Esophagus (tissue), 2 donors: ENCODE data around the gene UQCR11. TPM values are rescaled to one million over a fixed set of nuclear protein-coding genes. Genes with fewer than 3 reads are reported as not detected.

Experiments used
- H3K27ac ChIP-seq, 2 donors: one replicate each; pipeline ENCODE4 v1.5.1; 2013; ENCODE audit warnings: low read depth in 2 of 2, mild to moderate bottlenecking in 2 of 2, inconsistent platforms in 1 of 2, low read length in 1 of 2, moderate library complexity in 1 of 2
- H3K27me3 ChIP-seq, 2 donors: one replicate each; pipeline ENCODE4 v1.6.1; 2013; ENCODE audit warnings: low read length in 2 of 2, control low read depth in 1 of 2, mild to moderate bottlenecking in 1 of 2; ENCODE audit not compliant: insufficient read depth in 2 of 2, control insufficient read depth in 1 of 2
- H3K36me3 ChIP-seq, 2 donors: one replicate each; pipeline ENCODE4 v1.6.1; 2013; ENCODE audit warnings: low read length in 1 of 2; ENCODE audit not compliant: control insufficient read depth in 2 of 2, insufficient read depth in 2 of 2
- H3K4me1 ChIP-seq, 2 donors: one replicate each; pipeline ENCODE4 v1.6.1; 2013; ENCODE audit warnings: low read length in 1 of 2; ENCODE audit not compliant: control insufficient read depth in 2 of 2, insufficient read depth in 2 of 2
- H3K4me3 ChIP-seq, 2 donors: one replicate each; pipeline ENCODE4 v1.5.1; 2013; ENCODE audit warnings: low read length in 2 of 2, mild to moderate bottlenecking in 2 of 2, low read depth in 1 of 2, moderate library complexity in 1 of 2
- H3K9me3 ChIP-seq, 2 donors: one replicate each; pipeline ENCODE4 v1.6.1; 2013; ENCODE audit warnings: mild to moderate bottlenecking in 2 of 2, low read depth in 1 of 2, low read length in 1 of 2, moderate library complexity in 1 of 2; ENCODE audit not compliant: control insufficient read depth in 2 of 2, insufficient read depth in 1 of 2
- WGBS, 2 donors: extraction: QIAGEN DNeasy Blood & Tissue Kit; methylation state at CpG; one replicate each; pipeline ENCODE4 v1.1.7; 2013; 5-methylcytosine and 5-hydroxymethylcytosine counted together
- polyA plus RNA-seq, 2 donors: library from polyadenylated mRNA; stranded (reverse); fragments of 200-250 nt; gene quantifications; one replicate each; pipeline ENCODE4 v1.2.3, GENCODE V29; 2013
- donor health status: healthy with polysubstance abuse.
- donor health status: Bipolar disorder and iron deficiency.

The UQCR11 gene
- polyA plus RNA-seq, 2 donors = 70.5 to 105 TPM

- Histone ChIP-seq H3K9me3 (no peaks in the 10 kb centered on the region), H3K4me1 (no peaks in the 10 kb centered on the region), H3K27ac (no peak overlapping the region), H3K27me3 (no peaks in the 10 kb centered on the region), H3K4me3 (no peak overlapping the region), H3K36me3 (peaks cover 0 to 27% of the 10 kb centered on the region in 2 donors)
- WGBS, 2 donors = 93 to 95% methylated on average over 59 to 87 of the region's 87 CpGs
Observed at GRCh38 chr19:1584500-1585242, 20.6 kb downstream of the UQCR11 start.

- H3K27ac ChIP-seq = no peak overlapping the region
- H3K36me3 ChIP-seq = peaks cover under 1 to 48% of the 10 kb centered on the region in 2 donors
Observed at GRCh38 chr19:1582201-1582600, 23.1 kb downstream of the UQCR11 start.

GRCh38 chr19:1580957-1581356 is 24.3 kb downstream of the UQCR11 start:
- Histone ChIP-seq H3K4me1 (no peaks in the 10 kb centered on the region), H3K27ac (no peak overlapping the region), H3K27me3 (no peaks in the 10 kb centered on the region), H3K4me3 (no peak overlapping the region), H3K9me3 (no peaks in the 10 kb centered on the region), H3K36me3 (peaks cover 6 to 56% of the 10 kb centered on the region in 2 donors)
- WGBS, 2 donors = 94% methylated on average over 22 of the region's 22 CpGs

More at GRCh38 chr19:1582201-1582600, 23.1 kb downstream of the UQCR11 start:
- 71 to 80% methylated on average over 9 of the region's 9 CpGs for WGBS, 2 donors
- H3K27me3 ChIP-seq = no peaks in the 10 kb centered on the region
- no peaks in the 10 kb centered on the region for H3K4me1 ChIP-seq
- H3K4me3 ChIP-seq = no peak overlapping the region
- H3K9me3 ChIP-seq = no peaks in the 10 kb centered on the region

- H3K27ac ChIP-seq = no peak overlapping the region
- no peaks in the 10 kb centered on the region for H3K9me3 ChIP-seq
- H3K36me3 ChIP-seq = peaks cover 6 to 56% of the 10 kb centered on the region in 2 donors
- no peak overlapping the region for H3K4me3 ChIP-seq
- 90 to 92% methylated on average over 20 of the region's 20 CpGs for WGBS, 2 donors
- no peaks in the 10 kb centered on the region for H3K4me1 ChIP-seq
- no peaks in the 10 kb centered on the region for H3K27me3 ChIP-seq
Observed at GRCh38 chr19:1580382-1580781, 24.9 kb downstream of the UQCR11 start.

GRCh38 chr19:1579222-1579621 is 26.0 kb downstream of the UQCR11 start:
- Histone ChIP-seq H3K4me1 (no peaks in the 10 kb centered on the region), H3K36me3 (peaks cover 6 to 48% of the 10 kb centered on the region in 2 donors)
- 95 to 96% methylated on average over 20 of the region's 20 CpGs for WGBS, 2 donors

GRCh38 chr19:1577929-1578618 is 27.2 kb downstream of the UQCR11 start:
- H3K27me3 ChIP-seq = no peaks in the 10 kb centered on the region
- WGBS, 2 donors = 85 to 87% methylated on average over 49 of the region's 49 CpGs

More at GRCh38 chr19:1579222-1579621, 26.0 kb downstream of the UQCR11 start:
- H3K27me3 ChIP-seq = no peaks in the 10 kb centered on the region
- H3K9me3 ChIP-seq = no peaks in the 10 kb centered on the region
- H3K27ac ChIP-seq = no peak overlapping the region
- H3K4me3 ChIP-seq = no peak overlapping the region

GRCh38 chr19:1577090-1577928 is 28.0 kb downstream of the UQCR11 start:
- H3K9me3 ChIP-seq = no peaks in the 10 kb centered on the region
- H3K36me3 ChIP-seq = peaks cover 6 to 44% of the 10 kb centered on the region in 2 donors
- 82% methylated on average over 41 of the region's 41 CpGs for whole genome bisulfite sequencing, 2 donors
- no peaks in the 10 kb centered on the region for H3K27me3 ChIP-seq
- H3K27ac ChIP-seq = no peak overlapping the region
- no peaks in the 10 kb centered on the region for H3K4me1 ChIP-seq
- H3K4me3 ChIP-seq = no peak overlapping the region

More at GRCh38 chr19:1577929-1578618, 27.2 kb downstream of the UQCR11 start:
- Histone ChIP-seq H3K9me3 (no peaks in the 10 kb centered on the region), H3K4me1 (no peaks in the 10 kb centered on the region), H3K4me3 (no peak overlapping the region), H3K27ac (no peak overlapping the region), H3K36me3 (peaks cover 6 to 44% of the 10 kb centered on the region in 2 donors)

GRCh38 chr19:1576242-1577089 is 28.8 kb downstream of the UQCR11 start:
- Histone ChIP-seq H3K27ac (no peak overlapping the region), H3K4me3 (no peak overlapping the region), H3K27me3 (no peaks in the 10 kb centered on the region), H3K9me3 (no peaks in the 10 kb centered on the region), H3K4me1 (no peaks in the 10 kb centered on the region), H3K36me3 (peaks cover 6 to 43% of the 10 kb centered on the region in 2 donors)
- WGBS, 2 donors = 85 to 87% methylated on average over 28 to 30 of the region's 30 CpGs
